22Rv1 (cell line): ENCODE results near the gene TNFRSF12A.

Experiments used
- ZFX ChIP-seq: fragments of 450-650 bp; IDR thresholded peaks from 2 replicates; pipeline ENCODE4 v1.6.1; 2017; ENCODE audit warnings: antibody characterized with exemption, borderline replicate concordance
- TF ChIP-seq, protein P1 (sequence below): fragments of 450-650 bp; IDR thresholded peaks from 2 replicates; pipeline ENCODE4 v1.5.1; 2017; ENCODE audit warnings: mild to moderate bottlenecking

DNA sequence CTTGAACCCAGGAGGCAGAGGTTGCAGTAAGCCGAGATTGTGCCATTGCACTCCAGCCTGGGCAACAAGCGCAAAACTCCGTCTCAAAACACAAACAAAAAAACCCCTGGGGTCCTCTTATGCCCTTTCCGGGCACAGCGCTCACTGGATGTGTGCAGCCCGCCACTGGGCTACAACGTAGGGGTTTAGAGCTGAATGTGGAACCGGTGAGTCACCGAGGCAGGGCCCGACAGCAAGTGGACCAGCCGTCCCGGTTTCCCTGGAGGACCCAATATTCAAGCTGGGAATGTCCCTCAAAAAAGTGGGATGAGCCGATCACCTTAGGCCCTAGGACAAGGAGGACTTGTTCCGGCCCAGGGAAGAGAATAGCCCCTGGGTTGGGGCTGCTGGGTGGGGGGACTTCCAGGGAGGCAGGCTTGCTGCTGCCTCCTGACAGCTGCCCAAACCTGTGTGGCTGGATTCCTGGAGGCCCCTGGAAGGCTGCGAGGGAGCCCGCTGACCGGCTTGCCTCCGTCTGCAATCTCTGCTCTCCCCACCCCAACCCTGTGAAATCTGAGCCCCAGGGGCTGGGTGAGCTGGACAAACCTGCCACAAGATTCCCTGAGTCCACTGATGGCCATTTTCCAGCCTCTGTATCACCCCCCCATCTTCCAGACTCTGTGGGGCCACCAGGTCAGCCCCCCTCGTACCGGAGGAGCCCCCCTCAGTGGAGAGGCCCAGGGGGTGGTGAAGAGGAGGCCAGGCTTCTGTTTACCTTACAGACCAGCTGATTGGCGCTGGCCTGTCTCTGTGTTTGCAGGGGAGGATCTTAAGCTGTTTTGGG is 10.4 kb upstream of the TNFRSF12A start:
- TF ChIP-seq, protein P1, sequence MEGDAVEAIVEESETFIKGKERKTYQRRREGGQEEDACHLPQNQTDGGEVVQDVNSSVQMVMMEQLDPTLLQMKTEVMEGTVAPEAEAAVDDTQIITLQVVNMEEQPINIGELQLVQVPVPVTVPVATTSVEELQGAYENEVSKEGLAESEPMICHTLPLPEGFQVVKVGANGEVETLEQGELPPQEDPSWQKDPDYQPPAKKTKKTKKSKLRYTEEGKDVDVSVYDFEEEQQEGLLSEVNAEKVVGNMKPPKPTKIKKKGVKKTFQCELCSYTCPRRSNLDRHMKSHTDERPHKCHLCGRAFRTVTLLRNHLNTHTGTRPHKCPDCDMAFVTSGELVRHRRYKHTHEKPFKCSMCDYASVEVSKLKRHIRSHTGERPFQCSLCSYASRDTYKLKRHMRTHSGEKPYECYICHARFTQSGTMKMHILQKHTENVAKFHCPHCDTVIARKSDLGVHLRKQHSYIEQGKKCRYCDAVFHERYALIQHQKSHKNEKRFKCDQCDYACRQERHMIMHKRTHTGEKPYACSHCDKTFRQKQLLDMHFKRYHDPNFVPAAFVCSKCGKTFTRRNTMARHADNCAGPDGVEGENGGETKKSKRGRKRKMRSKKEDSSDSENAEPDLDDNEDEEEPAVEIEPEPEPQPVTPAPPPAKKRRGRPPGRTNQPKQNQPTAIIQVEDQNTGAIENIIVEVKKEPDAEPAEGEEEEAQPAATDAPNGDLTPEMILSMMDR, result no peak
- no peak for TF ChIP-seq ZFX
